Measurements from ENCODE around the gene ARSD. TPM values are rescaled to one million over a fixed set of nuclear protein-coding genes. Genes with fewer than 3 reads are reported as not detected.
"Not testable (repeated sequence)": the region's sequence is repeated elsewhere in the genome, so short reads cannot be mapped to it uniquely, and the experiment has no call there.

Gene ARSD
- total and polyA plus RNA-seq, 2 of the 13 experiments (the other 11 are each of a cell fraction or from before 2014, with no cell fraction given), result 4.8 to 6.8 TPM

- Histone ChIP-seq H3K4me2 (ENCODE audit: low read depth, low read length) (peak overlapping the region; percentile 73), H3K4me1 (ENCODE audit: insufficient read depth, low read length) (peaks cover 24% of the 10 kb centered on the region), H2AFZ (ENCODE audit: low read length) (peak overlapping the region; percentile 27), H3K27ac (ENCODE audit: extremely low read length, insufficient read depth, low read length) (peak overlapping the region; percentile 90), H3K4me3 (replicated peaks in 1 of 3; ENCODE audit: insufficient read depth in 1 of 3, low read depth in 2 of 3, low read length in 3 of 3) (peak overlapping the region; percentile 67 to 70 (median 70)), H3K9ac (ENCODE audit: insufficient read depth, low read depth, low read length) (peak overlapping the region; percentile 72), H3K79me2 (ENCODE audit: insufficient read depth, low read length) (peaks cover 24% of the 10 kb centered on the region)
- POLR2A ChIA-PET, result interaction anchor here (0.6 to 1.9 kb wide), 5 partner anchors 9 to 77 kb away, joined by 3 to 28 read pairs (median 4); partner anchors contain the start of genes ARSD and ARSF
- in situ Hi-C loops (cut with HindIII; ENCODE audit: extremely low pct_ligation_motif_present, low pct_unique_long_range_greater_than_20kb); H4K20me1 ChIP-seq (ENCODE audit: insufficient read depth, low read length); CTCF ChIA-PET (ENCODE audit: low intra/inter-chr PET ratio, low total read pairs); H3K9me3 ChIP-seq (ENCODE audit: low read length); H3K36me3 ChIP-seq (replicated peaks in 1 of 2; ENCODE audit: control insufficient read depth in 1 of 2, insufficient read depth in 2 of 2, low read length in 2 of 2); H3K27me3 ChIP-seq (ENCODE audit: control insufficient read depth in 1 of 2, insufficient read depth in 2 of 2, low read length in 2 of 2); BruUV-seq (replicated peaks): not testable (repeated sequence)
- intact Hi-C loops (cut with micrococcal nuclease; ENCODE audit: unreplicated experiment), result loop anchor here (2.0 kb wide), 2 partner anchors 35 to 71 kb away; partner anchors contain the start of gene ARSD
- WGBS (ENCODE audit: low lambda C conversion rate), result 0% methylated on average over 6 of the region's 16 CpGs
- peak; percentile 84 for DNase-seq (ENCODE audit: low spot score)
- FAIRE-seq, result peak; percentile 99
- ATAC-seq, result peak; percentile 95
- TF ChIP-seq PHF8 (CRISPR knock-in tag; IDR thresholded peaks at IDR 0.05) (peak; percentile 65), PATZ1 (CRISPR knock-in tag; IDR thresholded peaks at IDR 0.05) (peak; percentile 26; the same call in 1 of the 2 replicates), ELF1 (CRISPR knock-in tag; IDR thresholded peaks at IDR 0.05) (0 out of 2 replicates have a peak, but pooled peaks have one; percentile 13), HNF1A (IDR thresholded peaks at IDR 0.05; ENCODE audit: low read depth) (peak; percentile 79), HNF1A (CRISPR knock-in tag; IDR thresholded peaks at IDR 0.05; ENCODE audit: borderline replicate concordance) (peak; percentile 85), ZFY (CRISPR knock-in tag; IDR thresholded peaks at IDR 0.05) (peak; percentile 65), CEBPG (CRISPR knock-in tag; IDR thresholded peaks at IDR 0.05) (peak; percentile 33; the same call in 1 of the 2 replicates), GATAD2A (CRISPR knock-in tag; IDR thresholded peaks at IDR 0.05) (peak; percentile 31; the same call in 1 of the 2 replicates), PAXIP1 (CRISPR knock-in tag; conservative IDR thresholded peaks at IDR 0.05) (peak; percentile 54), POLR2G (IDR thresholded peaks at IDR 0.05; ENCODE audit: low read depth, low read length) (peak; percentile 83), RBFOX2 (IDR thresholded peaks at IDR 0.05; ENCODE audit: low read depth, low read length) (0 out of 2 replicates have a peak, but pooled peaks have one; percentile 29), SAP130 (CRISPR knock-in tag; IDR thresholded peaks at IDR 0.05; ENCODE audit: low read depth) (peak; percentile 54), POLR2AphosphoS5 (IDR thresholded peaks at IDR 0.05; ENCODE audit: low read depth, low read length) (peak; percentile 81), PHF21A (CRISPR knock-in tag; IDR thresholded peaks at IDR 0.05) (0 out of 2 replicates have a peak, but pooled peaks have one; percentile 25), FOSL2 (CRISPR knock-in tag; IDR thresholded peaks at IDR 0.05) (peak; percentile 66)
These were observed 35.1 kb upstream of the ARSD start for GRCh38 chrX:2963992-2964794.
